ENCODE data around the gene DNER. TPM values are rescaled to one million over a fixed set of nuclear protein-coding genes. Genes with fewer than 3 reads are reported as not detected.

The DNER gene
- total RNA-seq, 4 donors from 2014 or later: 1.9 to 24.7 (median 4.9) TPM

- intact Hi-C loops (cut with DNase I; ENCODE audit: low total_unique reads): no loop called here
- no peaks in the 10 kb centered on the region for H3K4me1 ChIP-seq
- DNase-seq: no peak
- peak overlapping the region in 1 of 2 donors; percentile 62 for H3K27ac ChIP-seq
- TF ChIP-seq CTCF (IDR thresholded peaks at IDR 0.05) (no peak), POLR2A (IDR thresholded peaks at IDR 0.05) (no peak)
- H3K36me3 ChIP-seq: no peaks in the 10 kb centered on the region
- H3K27me3 ChIP-seq: no peaks in the 10 kb centered on the region
- H3K4me3 ChIP-seq: no peak overlapping the region
- H3K9me3 ChIP-seq: no peaks in the 10 kb centered on the region
These were observed 400.2 kb downstream of the DNER start for GRCh38 chr2:229314117-229314516.

DNA sequence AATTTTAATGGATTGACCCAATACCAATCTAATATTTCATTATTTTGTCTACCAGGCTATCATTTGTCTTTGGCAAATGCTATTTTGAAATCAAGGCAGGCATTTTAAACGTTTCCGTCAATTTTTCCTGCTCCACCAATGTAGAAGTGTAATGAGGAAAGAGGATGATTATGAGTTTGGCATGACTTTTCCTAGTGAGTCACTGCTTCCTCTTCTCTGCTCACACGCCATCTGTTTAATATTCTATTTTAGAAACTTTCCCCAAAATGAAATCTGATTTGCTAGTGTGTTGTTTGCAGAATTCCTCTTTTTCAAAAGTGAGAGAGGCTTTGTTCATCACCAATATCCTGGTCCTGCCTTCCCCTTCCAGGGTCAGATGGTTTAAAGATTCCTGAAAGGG is 400.8 kb downstream of the DNER start:
- no peaks in the 10 kb centered on the region for H3K27me3 ChIP-seq
- H3K36me3 ChIP-seq: no peaks in the 10 kb centered on the region
- TF ChIP-seq CTCF (IDR thresholded peaks at IDR 0.05) (no peak), POLR2A (IDR thresholded peaks at IDR 0.05) (no peak)
- intact Hi-C loops (cut with DNase I; ENCODE audit: low total_unique reads): no loop called here
- DNase-seq: no peak
- no peaks in the 10 kb centered on the region for H3K4me1 ChIP-seq
- peak overlapping the region; percentile 48 to 62 for H3K27ac ChIP-seq
- H3K4me3 ChIP-seq: no peak overlapping the region
- H3K9me3 ChIP-seq: no peaks in the 10 kb centered on the region

Small RNA genes lying within 50 kb of the gene (small RNA-seq; reads per million reads assigned to genes)
- not detected for gene RNU7-9P

Other genes with a start within 250 kb of the DNER start
- gene TRIP12, start 207.5 kb upstream of the DNER start, total RNA-seq: 100 to 1,000 TPM in 3 of 4 donors, 10 to 100 TPM in 1; 77.1 to 255 (median 197) TPM
- 1 to 10 TPM in 3 of 4 donors, under 1 TPM in 1; 0.88 to 8.8 (median 5.4) TPM for gene FBXO36, start 207.9 kb upstream of the DNER start, total RNA-seq